Measurements from ENCODE around the gene PTAFR.

DNA sequence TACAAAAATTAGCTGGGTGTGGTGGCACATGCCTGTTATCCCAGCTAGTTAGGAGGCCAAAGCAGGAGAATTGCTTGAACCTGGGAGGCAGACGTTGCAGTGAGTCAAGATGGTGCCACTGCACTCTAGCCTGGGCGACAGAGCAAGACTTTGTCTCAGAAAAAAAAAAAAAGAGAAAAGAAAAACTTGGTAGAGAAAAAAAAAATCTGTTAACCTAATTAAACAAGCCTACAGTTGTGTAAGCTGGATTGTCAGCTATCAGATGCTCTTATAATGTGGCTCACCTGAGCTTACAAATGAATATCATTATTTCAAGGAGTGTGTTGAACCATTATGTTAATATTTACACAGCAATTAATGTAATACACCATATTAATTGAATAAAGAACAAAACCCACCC lies 61.6 kb downstream of the PTAFR start:
- TF ChIP-seq, protein P1, sequence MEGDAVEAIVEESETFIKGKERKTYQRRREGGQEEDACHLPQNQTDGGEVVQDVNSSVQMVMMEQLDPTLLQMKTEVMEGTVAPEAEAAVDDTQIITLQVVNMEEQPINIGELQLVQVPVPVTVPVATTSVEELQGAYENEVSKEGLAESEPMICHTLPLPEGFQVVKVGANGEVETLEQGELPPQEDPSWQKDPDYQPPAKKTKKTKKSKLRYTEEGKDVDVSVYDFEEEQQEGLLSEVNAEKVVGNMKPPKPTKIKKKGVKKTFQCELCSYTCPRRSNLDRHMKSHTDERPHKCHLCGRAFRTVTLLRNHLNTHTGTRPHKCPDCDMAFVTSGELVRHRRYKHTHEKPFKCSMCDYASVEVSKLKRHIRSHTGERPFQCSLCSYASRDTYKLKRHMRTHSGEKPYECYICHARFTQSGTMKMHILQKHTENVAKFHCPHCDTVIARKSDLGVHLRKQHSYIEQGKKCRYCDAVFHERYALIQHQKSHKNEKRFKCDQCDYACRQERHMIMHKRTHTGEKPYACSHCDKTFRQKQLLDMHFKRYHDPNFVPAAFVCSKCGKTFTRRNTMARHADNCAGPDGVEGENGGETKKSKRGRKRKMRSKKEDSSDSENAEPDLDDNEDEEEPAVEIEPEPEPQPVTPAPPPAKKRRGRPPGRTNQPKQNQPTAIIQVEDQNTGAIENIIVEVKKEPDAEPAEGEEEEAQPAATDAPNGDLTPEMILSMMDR (IDR thresholded peaks at IDR 0.05; ENCODE audit: insufficient read depth, low read length, poor library complexity, severe bottlenecking) = no peak
- TF ChIP-seq EZH2phosphoT487 (conservative IDR thresholded peaks at IDR 0.05; ENCODE audit: low read length) = no peak
